ENCODE data around the gene MRPS7.

The MRPS7 gene

DNA sequence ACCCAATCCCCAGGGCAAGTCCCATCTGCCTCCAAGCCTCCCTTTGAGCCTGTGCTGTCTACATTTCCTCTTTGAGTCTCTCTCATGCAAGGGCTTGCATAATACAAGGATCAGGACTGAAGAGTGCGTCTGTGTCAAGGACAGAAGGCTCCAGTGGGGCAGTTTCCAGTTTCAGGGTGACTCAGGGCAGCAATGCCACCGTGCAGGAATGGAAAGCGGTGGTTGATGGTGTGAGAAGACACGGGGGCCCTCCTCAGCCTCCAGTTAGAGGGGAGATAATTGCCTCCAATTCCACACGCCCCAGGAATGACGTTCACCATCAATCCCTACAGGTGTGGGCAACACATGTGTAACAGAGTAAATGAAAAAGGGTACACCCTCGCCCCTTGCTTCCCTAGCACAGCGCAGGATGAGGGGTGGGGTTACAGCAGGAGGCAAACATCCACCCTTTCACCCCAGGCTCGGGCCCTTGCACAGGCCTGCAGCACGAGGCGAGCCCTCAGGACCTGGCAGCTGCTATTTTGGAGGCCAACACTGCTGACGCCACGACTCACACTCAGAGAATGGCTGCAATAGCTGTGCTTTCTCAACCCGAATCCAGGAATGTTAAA, 52.4 kb downstream of the MRPS7 start:
- DNase-seq (ENCODE audit: low read depth): no peak
- TF ChIP-seq, protein P1, sequence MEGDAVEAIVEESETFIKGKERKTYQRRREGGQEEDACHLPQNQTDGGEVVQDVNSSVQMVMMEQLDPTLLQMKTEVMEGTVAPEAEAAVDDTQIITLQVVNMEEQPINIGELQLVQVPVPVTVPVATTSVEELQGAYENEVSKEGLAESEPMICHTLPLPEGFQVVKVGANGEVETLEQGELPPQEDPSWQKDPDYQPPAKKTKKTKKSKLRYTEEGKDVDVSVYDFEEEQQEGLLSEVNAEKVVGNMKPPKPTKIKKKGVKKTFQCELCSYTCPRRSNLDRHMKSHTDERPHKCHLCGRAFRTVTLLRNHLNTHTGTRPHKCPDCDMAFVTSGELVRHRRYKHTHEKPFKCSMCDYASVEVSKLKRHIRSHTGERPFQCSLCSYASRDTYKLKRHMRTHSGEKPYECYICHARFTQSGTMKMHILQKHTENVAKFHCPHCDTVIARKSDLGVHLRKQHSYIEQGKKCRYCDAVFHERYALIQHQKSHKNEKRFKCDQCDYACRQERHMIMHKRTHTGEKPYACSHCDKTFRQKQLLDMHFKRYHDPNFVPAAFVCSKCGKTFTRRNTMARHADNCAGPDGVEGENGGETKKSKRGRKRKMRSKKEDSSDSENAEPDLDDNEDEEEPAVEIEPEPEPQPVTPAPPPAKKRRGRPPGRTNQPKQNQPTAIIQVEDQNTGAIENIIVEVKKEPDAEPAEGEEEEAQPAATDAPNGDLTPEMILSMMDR (IDR thresholded peaks at IDR 0.05; ENCODE audit: control insufficient read depth, extremely low read depth, insufficient read depth): no peak
- H3K4me3 ChIP-seq (ENCODE audit: low read depth, low read length): no peak overlapping the region

DNA sequence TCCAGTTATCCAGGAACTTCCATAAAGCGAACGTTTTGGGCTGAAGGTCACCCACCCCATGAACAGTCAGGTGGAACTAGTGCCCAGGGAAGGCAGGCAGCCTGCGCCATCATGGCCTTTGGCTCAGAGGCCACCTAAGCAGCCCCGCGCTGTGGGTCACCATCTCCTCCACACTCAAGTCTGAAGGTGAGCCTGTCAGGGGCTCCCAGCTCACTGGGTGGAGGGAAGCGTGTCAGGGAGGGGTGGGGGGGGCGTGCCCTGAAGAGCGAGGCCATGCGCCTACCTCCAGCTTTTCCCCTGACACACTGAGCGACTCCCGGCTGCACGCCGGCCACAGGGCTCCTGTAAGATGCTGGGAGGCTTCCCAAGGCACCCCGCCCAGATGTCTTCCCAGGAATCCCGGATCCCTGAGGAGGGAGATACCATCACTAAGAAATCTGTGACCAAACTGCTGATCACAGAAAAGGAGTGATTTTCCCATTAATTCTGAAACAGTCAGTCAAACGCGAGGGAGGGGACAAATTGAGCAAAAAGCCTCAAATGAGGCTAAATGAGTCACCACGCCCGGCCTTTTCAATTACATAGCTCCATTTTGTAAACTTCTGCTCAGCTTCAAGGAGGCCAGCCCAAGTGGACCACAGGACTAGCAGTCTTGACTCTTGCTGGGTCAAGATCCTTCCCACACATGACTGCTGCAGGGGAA, 54.0 kb downstream of the MRPS7 start:
- TF ChIP-seq, protein P1 (IDR thresholded peaks at IDR 0.05; ENCODE audit: control insufficient read depth, extremely low read depth, insufficient read depth): no peak
- no peak for DNase-seq (ENCODE audit: low read depth)
- no peak overlapping the region for H3K4me3 ChIP-seq (ENCODE audit: low read depth, low read length)

Measured in LNCaP clone FGC (cell line).